H1 (cell line): ENCODE measurements around the gene TP53BP2. TPM values are rescaled to one million over a fixed set of nuclear protein-coding genes. Genes with fewer than 3 reads are reported as not detected.

Experiments
- ASH2L ChIP-seq: fragments of 200-600, 300-600 bp; sonication (generic); IDR thresholded peaks from one replicate; pipeline ENCODE4 v1.7.1; 2017; ENCODE audit warnings: low read length
- BCL11A ChIP-seq, 2 experiments: IDR thresholded peaks; one replicate each; pipeline ENCODE4 v1.6.1; 2011; ENCODE audit warnings: low read depth in 2 of 2, low read length in 2 of 2, mild to moderate bottlenecking in 2 of 2
- CEBPB ChIP-seq: IDR thresholded peaks from 2 replicates; pipeline ENCODE4 v1.6.1; 2012; ENCODE audit warnings: low read depth, low read length
- CHD2 ChIP-seq: IDR thresholded peaks from 2 replicates; pipeline ENCODE4 v1.6.1; 2012; ENCODE audit warnings: low read length, improper control_type of control experiment
- CHD7 ChIP-seq: fragments of 300-600 bp; sonication (generic); IDR thresholded peaks from 2 replicates; pipeline ENCODE4 v1.7.1; 2012; ENCODE audit warnings: low read length, moderate library complexity, mild to moderate bottlenecking, inconsistent platforms; ENCODE audit not compliant: insufficient replicate concordance
- GABPA ChIP-seq: IDR thresholded peaks from 2 replicates; pipeline ENCODE4 v1.6.1; 2011; ENCODE audit warnings: mild to moderate bottlenecking, low read length, moderate library complexity, borderline replicate concordance; ENCODE audit not compliant: insufficient read depth
- JUN ChIP-seq: IDR thresholded peaks from 2 replicates; pipeline ENCODE4 v1.6.1; 2011; ENCODE audit warnings: low read depth, mild to moderate bottlenecking, improper control_type of control experiment, low read length
- JUND ChIP-seq: IDR thresholded peaks from 2 replicates; pipeline ENCODE4 v1.6.1; 2011; ENCODE audit warnings: mild to moderate bottlenecking, improper control_type of control experiment, low read length
- NANOG ChIP-seq: IDR thresholded peaks from 2 replicates; pipeline ENCODE4 v1.6.1; 2011; ENCODE audit warnings: low read length, low read depth, mild to moderate bottlenecking, inconsistent platforms; ENCODE audit not compliant: insufficient read depth, poor library complexity, severe bottlenecking
- POLR2A ChIP-seq, 2 experiments: IDR thresholded peaks; 1 replicate in 1 of 2; 2 replicates in 1 of 2; pipeline ENCODE4 v1.6.1; 2011; ENCODE audit warnings: low read depth in 2 of 2, low read length in 2 of 2, mild to moderate bottlenecking in 2 of 2; ENCODE audit errors: control extremely low read depth in 1 of 2
- SRF ChIP-seq: IDR thresholded peaks from 2 replicates; pipeline ENCODE4 v1.6.1; 2011; ENCODE audit warnings: mild to moderate bottlenecking, low read depth, low read length, moderate library complexity
- TAF1 ChIP-seq: IDR thresholded peaks from 2 replicates; pipeline ENCODE4 v1.6.1; 2011; ENCODE audit warnings: mild to moderate bottlenecking, low read depth, low read length
- TBP ChIP-seq: IDR thresholded peaks from 2 replicates; pipeline ENCODE4 v1.6.1; 2011; ENCODE audit warnings: low read depth, low read length, improper control_type of control experiment
- TEAD4 ChIP-seq: IDR thresholded peaks from 2 replicates; pipeline ENCODE4 v1.6.1; 2012; ENCODE audit warnings: low read depth, low read length, inconsistent platforms, mixed read lengths
- ZNF274 ChIP-seq: IDR thresholded peaks from 2 replicates; pipeline ENCODE4 v1.7.0; 2012; ENCODE audit warnings: low read length, borderline replicate concordance; ENCODE audit errors: extremely low read depth
- polyA plus RNA-seq, 7 experiments: library from polyadenylated mRNA; depleted of rRNA in 3 of 7; stranded (reverse) in 5 of 7; unstranded in 2 of 7; fragments of >200 nt in 5 of 7; fragments of 200-250 nt in 2 of 7; gene quantifications; 1 replicate in 5 of 7; 2 replicates in 1 of 7; 4 replicates in 1 of 7; pipeline versions ENCODE4 v1.2.1 to v1.2.3, GENCODE V29; 2011 to 2013; ENCODE audit warnings: missing spikeins in 2 of 7, mixed read lengths in 2 of 7
- total RNA-seq: library from RNA; stranded (reverse); fragmentation: NEBNext Ultra II Directional; extraction: Animal tissue kit (Norgen Biotek cat#: 25700); gene quantifications from 2 replicates; pipeline ENCODE4 v1.2.1, GENCODE V29; 2021

TP53BP2 gene
- total and polyA plus RNA-seq, 2 of the 8 experiments (the other 6 are each of a cell fraction or from before 2014, with no cell fraction given) = 18.0 to 38.7 TPM

DNA sequence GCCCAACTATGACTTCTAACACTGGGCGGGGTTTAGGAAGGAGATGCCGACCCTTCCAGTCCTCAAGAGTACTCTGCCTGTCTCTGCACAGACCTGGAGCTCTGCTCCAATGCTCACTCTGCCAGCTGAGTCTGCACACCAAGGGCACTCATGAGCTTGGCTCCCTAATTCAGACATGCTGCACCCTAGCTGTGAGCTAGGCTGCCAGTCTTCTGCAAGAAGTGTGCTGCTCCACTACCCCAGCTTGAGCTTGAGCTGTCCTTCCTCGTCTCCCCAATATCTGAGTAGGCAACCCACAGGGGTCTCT lies 13.2 kb downstream of the TP53BP2 start (continued):
- no peak for TF ChIP-seq CHD7
- no peak for TF ChIP-seq TAF1
- TF ChIP-seq NANOG = no peak
- TF ChIP-seq CEBPB = no peak
- TF ChIP-seq ASH2L = no peak
- no peak for TF ChIP-seq JUN
- TF ChIP-seq JUND = no peak
- no peak for TF ChIP-seq CHD2
- TF ChIP-seq ZNF274 = no peak
- TF ChIP-seq TEAD4 = no peak
- no peak for TF ChIP-seq POLR2A (IDR thresholded peaks at IDR 0.05; ENCODE audit: control extremely low read depth in 1 of 2, low read depth in 2 of 2, low read length in 2 of 2)
- TF ChIP-seq TBP = no peak
- no peak for TF ChIP-seq BCL11A (IDR thresholded peaks at IDR 0.05; ENCODE audit: low read depth in 2 of 2, low read length in 2 of 2)
- TF ChIP-seq GABPA = no peak
- no peak for TF ChIP-seq SRF
